ENCODE results near the gene USP8.

The USP8 gene

GRCh38 chr15:50562735-50563640, 138.8 kb downstream of the USP8 start:
- Histone ChIP-seq H3K36me3 (ENCODE audit: control insufficient read depth in 2 of 2, insufficient read depth in 2 of 2, low read length in 2 of 2) (peaks cover 11 to 42% of the 10 kb centered on the region in 2 donors), H3K27ac (ENCODE audit: low read depth in 2 of 2, low read length in 2 of 2) (no peak overlapping the region)

GRCh38 chr15:50563756-50564155, 139.6 kb downstream of the USP8 start:
- Histone ChIP-seq H3K27ac (ENCODE audit: low read depth in 2 of 2, low read length in 2 of 2) (no peak overlapping the region), H3K27me3 (ENCODE audit: control insufficient read depth in 2 of 2, insufficient read depth in 2 of 2, low read length in 2 of 2) (no peaks in the 10 kb centered on the region), H3K9ac (ENCODE audit: low read depth in 1 of 2, low read length in 2 of 2) (no peak overlapping the region), H3K4me3 (ENCODE audit: low read length in 2 of 2) (no peak overlapping the region), H3K9me3 (ENCODE audit: control insufficient read depth in 2 of 2, low read length in 2 of 2) (no peaks in the 10 kb centered on the region), H3K4me1 (ENCODE audit: control insufficient read depth in 2 of 2, insufficient read depth in 2 of 2, low read length in 2 of 2) (no peaks in the 10 kb centered on the region), H3K36me3 (ENCODE audit: control insufficient read depth in 2 of 2, insufficient read depth in 2 of 2, low read length in 2 of 2) (peaks cover 11 to 45% of the 10 kb centered on the region in 2 donors)

More at GRCh38 chr15:50562735-50563640, 138.8 kb downstream of the USP8 start:
- no peaks in the 10 kb centered on the region for H3K9me3 ChIP-seq (ENCODE audit: control insufficient read depth in 2 of 2, low read length in 2 of 2)
- no peak overlapping the region for H3K4me3 ChIP-seq (ENCODE audit: low read length in 2 of 2)
- no peaks in the 10 kb centered on the region for H3K4me1 ChIP-seq (ENCODE audit: control insufficient read depth in 2 of 2, insufficient read depth in 2 of 2, low read length in 2 of 2)
- no peak overlapping the region for H3K9ac ChIP-seq (ENCODE audit: low read depth in 1 of 2, low read length in 2 of 2)
- H3K27me3 ChIP-seq (ENCODE audit: control insufficient read depth in 2 of 2, insufficient read depth in 2 of 2, low read length in 2 of 2), result no peaks in the 10 kb centered on the region
